HUES48 (cell line): ENCODE results near the gene NRSN2.
"Not testable (repeated sequence)": the region's sequence is repeated elsewhere in the genome, so short reads cannot be mapped to it uniquely, and the experiment has no call there.

ENCODE experiments used
- H3K27ac ChIP-seq: one replicate; pipeline ENCODE4 v1.7.0; 2013; ENCODE audit warnings: low read depth, low read length, inconsistent platforms
- H3K27me3 ChIP-seq: 2 replicates; pipeline ENCODE4 v1.6.1; 2013; ENCODE audit warnings: mild to moderate bottlenecking, low read length; ENCODE audit not compliant: control insufficient read depth, insufficient read depth
- H3K36me3 ChIP-seq: 2 replicates; pipeline ENCODE4 v1.6.1; 2013; ENCODE audit warnings: low read length; ENCODE audit not compliant: control insufficient read depth, insufficient read depth
- H3K4me1 ChIP-seq: 2 replicates; pipeline ENCODE4 v1.6.1; 2013; ENCODE audit warnings: mild to moderate bottlenecking, low read length; ENCODE audit not compliant: control insufficient read depth, insufficient read depth
- H3K4me3 ChIP-seq: 2 replicates; pipeline ENCODE4 v1.5.1; 2013; ENCODE audit warnings: mild to moderate bottlenecking, low read depth, low read length
- H3K9ac ChIP-seq: 2 replicates; pipeline ENCODE4 v1.6.1; 2013; ENCODE audit warnings: mild to moderate bottlenecking, low read depth, low read length, moderate library complexity
- H3K9me3 ChIP-seq: 2 replicates; pipeline ENCODE4 v1.6.1; 2013; ENCODE audit warnings: low read length; ENCODE audit not compliant: control insufficient read depth, insufficient read depth

The NRSN2 gene

GRCh38 chr20:393296-393695 lies 46.4 kb downstream of the NRSN2 start:
- not testable (repeated sequence) for H3K27me3 ChIP-seq, H3K9ac ChIP-seq, H3K27ac ChIP-seq, H3K4me3 ChIP-seq, H3K4me1 ChIP-seq, H3K9me3 ChIP-seq
- peaks cover 17% of the 10 kb centered on the region for H3K36me3 ChIP-seq

- peaks cover 11% of the 10 kb centered on the region for H3K4me1 ChIP-seq
These were observed 49.3 kb downstream of the NRSN2 start for GRCh38 chr20:396252-396618.

GRCh38 chr20:396619-397431 lies 49.9 kb downstream of the NRSN2 start:
- no peak overlapping the region for H3K4me3 ChIP-seq
- H3K9me3 ChIP-seq = no peaks in the 10 kb centered on the region
- H3K9ac ChIP-seq = no peak overlapping the region
- H3K27ac ChIP-seq = no peak overlapping the region
- peaks cover 11% of the 10 kb centered on the region for H3K4me1 ChIP-seq
- no peaks in the 10 kb centered on the region for H3K27me3 ChIP-seq
- H3K36me3 ChIP-seq = peaks cover 7% of the 10 kb centered on the region; the same call in 1 of the 2 replicates

More at GRCh38 chr20:396252-396618, 49.3 kb downstream of the NRSN2 start:
- Histone ChIP-seq H3K4me3 (no peak overlapping the region), H3K27me3 (no peaks in the 10 kb centered on the region), H3K9ac (no peak overlapping the region), H3K36me3 (peaks cover 7% of the 10 kb centered on the region; the same call in 1 of the 2 replicates), H3K9me3 (no peaks in the 10 kb centered on the region), H3K27ac (no peak overlapping the region)

GRCh38 chr20:397432-398237 lies 50.7 kb downstream of the NRSN2 start:
- Histone ChIP-seq H3K4me3 (no peak overlapping the region), H3K27ac (no peak overlapping the region), H3K27me3 (no peaks in the 10 kb centered on the region), H3K9ac (no peak overlapping the region), H3K4me1 (peaks cover 11% of the 10 kb centered on the region), H3K9me3 (no peaks in the 10 kb centered on the region), H3K36me3 (peaks cover 7% of the 10 kb centered on the region; the same call in 1 of the 2 replicates)

- H3K9me3 ChIP-seq = no peaks in the 10 kb centered on the region
- no peak overlapping the region for H3K27ac ChIP-seq
- peaks cover 7% of the 10 kb centered on the region; the same call in 1 of the 2 replicates for H3K36me3 ChIP-seq
- no peaks in the 10 kb centered on the region for H3K27me3 ChIP-seq
- H3K4me1 ChIP-seq = peaks cover 11% of the 10 kb centered on the region
- no peak overlapping the region for H3K9ac ChIP-seq
- no peak overlapping the region for H3K4me3 ChIP-seq
These were observed 52.3 kb downstream of the NRSN2 start for GRCh38 chr20:399182-399707.

GRCh38 chr20:400128-400453 lies 53.2 kb downstream of the NRSN2 start:
- peaks cover 7% of the 10 kb centered on the region; the same call in 1 of the 2 replicates for H3K36me3 ChIP-seq
- H3K4me3 ChIP-seq = no peak overlapping the region
- H3K9me3 ChIP-seq = no peaks in the 10 kb centered on the region
- no peaks in the 10 kb centered on the region for H3K27me3 ChIP-seq
- peaks cover 11% of the 10 kb centered on the region for H3K4me1 ChIP-seq
- no peak overlapping the region for H3K27ac ChIP-seq
- H3K9ac ChIP-seq = no peak overlapping the region

GRCh38 chr20:400454-401275 lies 53.8 kb downstream of the NRSN2 start:
- Histone ChIP-seq H3K9ac (no peak overlapping the region), H3K9me3 (no peaks in the 10 kb centered on the region), H3K27me3 (no peaks in the 10 kb centered on the region), H3K4me3 (no peak overlapping the region), H3K4me1 (peaks cover 11% of the 10 kb centered on the region), H3K27ac (no peak overlapping the region), H3K36me3 (peaks cover 7% of the 10 kb centered on the region; the same call in 1 of the 2 replicates)

- Histone ChIP-seq H3K4me1 (peaks cover 17% of the 10 kb centered on the region), H3K27me3 (no peaks in the 10 kb centered on the region), H3K36me3 (peaks cover 1% of the 10 kb centered on the region; the same call in 1 of the 2 replicates), H3K27ac (no peak overlapping the region), H3K9me3 (no peaks in the 10 kb centered on the region), H3K4me3 (no peak overlapping the region), H3K9ac (no peak overlapping the region)
These were observed 55.0 kb downstream of the NRSN2 start for GRCh38 chr20:401682-402495.

- Histone ChIP-seq H3K9ac (no peak overlapping the region), H3K9me3 (no peaks in the 10 kb centered on the region), H3K27me3 (no peaks in the 10 kb centered on the region), H3K4me3 (no peak overlapping the region), H3K27ac (no peak overlapping the region), H3K36me3 (no peaks in the 10 kb centered on the region), H3K4me1 (peaks cover 19% of the 10 kb centered on the region)
These were observed 55.6 kb downstream of the NRSN2 start for GRCh38 chr20:402496-402885.
